Brain microvascular endothelial cell (primary cell): ENCODE results near the gene VGLL4.

Experiments used
- DNase-seq: peaks from one replicate; pipeline ENCODE4 v3.0.0-alpha.2; 2020
- H3K27ac ChIP-seq: fragments of 250-450 bp; sonication (Bioruptor Pico); 2 replicates; pipeline ENCODE4 v1.5.1; 2020; ENCODE audit warnings: mild to moderate bottlenecking, moderate library complexity
- H3K27me3 ChIP-seq: fragments of 250-450 bp; sonication (Bioruptor Pico); replicated peaks from 2 replicates; pipeline ENCODE4 v1.5.1; 2020; ENCODE audit warnings: mild to moderate bottlenecking
- H3K36me3 ChIP-seq: fragments of 250-450 bp; sonication (Bioruptor Pico); replicated peaks from 2 replicates; pipeline ENCODE4 v1.5.1; 2020; ENCODE audit warnings: mild to moderate bottlenecking
- H3K4me3 ChIP-seq: 2 replicates; pipeline ENCODE4 v1.5.1; 2011; ENCODE audit warnings: low read depth, mild to moderate bottlenecking, control low read depth, low read length, moderate library complexity
- CTCF ChIP-seq: IDR thresholded peaks from 2 replicates; pipeline ENCODE4 v1.5.1; 2011; ENCODE audit warnings: low read depth, mild to moderate bottlenecking, moderate library complexity, low read length, control low read depth, inconsistent platforms; ENCODE audit errors: missing control alignments
- in situ Hi-C: cut with HindIII; loops from 2 replicates; pipeline ENCODE4 v1.10.0; 2017; ENCODE audit warnings: low sequenced_read_pairs, low pct_ligation_motif_present

VGLL4 gene

GRCh38 chr3:11543948-11544387 is 99.7 kb downstream of the VGLL4 start:
- Histone ChIP-seq H3K27me3 (no peaks in the 10 kb centered on the region), H3K27ac (no peak overlapping the region), H3K36me3 (no peaks in the 10 kb centered on the region), H3K4me3 (no peak overlapping the region)
- in situ Hi-C loops: loop anchor here (25.0 kb wide), 1 partner anchor 157 kb away; no protein-coding TSS in a partner anchor
- no peak for DNase-seq
- no peak for TF ChIP-seq CTCF

DNA sequence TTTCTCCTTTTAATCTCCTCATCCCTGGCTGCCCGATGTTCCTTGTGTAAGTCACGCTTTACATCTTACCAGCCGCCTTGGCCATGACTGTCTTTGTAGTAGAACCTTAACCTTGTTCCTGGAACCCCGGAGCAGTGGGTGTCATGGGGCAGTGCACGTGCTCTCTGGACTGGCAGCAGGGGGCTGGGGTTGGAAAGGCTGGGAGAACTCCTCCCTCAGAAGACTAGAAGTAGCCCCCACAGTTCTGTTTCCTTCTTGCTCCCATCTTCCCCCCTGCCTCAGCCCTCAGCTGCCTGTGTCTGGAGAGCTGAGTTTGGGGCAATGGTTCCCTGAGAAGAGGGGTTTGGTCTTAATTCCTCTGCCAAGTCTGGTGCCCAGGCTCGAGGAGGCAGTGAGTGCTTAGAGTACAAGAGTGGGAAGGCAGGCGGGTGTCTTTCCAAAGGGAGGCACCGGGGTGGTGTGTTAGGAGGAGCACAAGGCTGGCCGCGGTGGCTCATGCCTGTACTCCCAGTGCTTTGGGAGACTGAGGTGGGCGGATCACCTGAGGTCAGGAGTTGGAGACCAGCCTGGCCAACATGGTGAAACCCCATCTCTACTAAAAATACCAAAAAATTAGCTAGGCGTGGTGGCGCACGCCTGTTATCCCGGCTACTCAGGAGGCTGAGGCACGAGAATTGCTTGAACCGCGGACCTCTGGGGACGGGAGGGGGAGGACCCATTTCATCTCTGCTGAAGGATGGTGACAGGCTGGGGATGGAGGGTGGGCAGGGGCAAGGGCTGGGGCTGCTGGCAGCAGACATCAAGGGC is 100.4 kb downstream of the VGLL4 start:
- Histone ChIP-seq H3K4me3 (no peak overlapping the region), H3K36me3 (no peaks in the 10 kb centered on the region), H3K27me3 (no peaks in the 10 kb centered on the region), H3K27ac (no peak overlapping the region)
- no peak for TF ChIP-seq CTCF
- in situ Hi-C loops: loop anchor here (25.0 kb wide), 1 partner anchor 156 kb away; no protein-coding TSS in a partner anchor
- DNase-seq: no peak

DNA sequence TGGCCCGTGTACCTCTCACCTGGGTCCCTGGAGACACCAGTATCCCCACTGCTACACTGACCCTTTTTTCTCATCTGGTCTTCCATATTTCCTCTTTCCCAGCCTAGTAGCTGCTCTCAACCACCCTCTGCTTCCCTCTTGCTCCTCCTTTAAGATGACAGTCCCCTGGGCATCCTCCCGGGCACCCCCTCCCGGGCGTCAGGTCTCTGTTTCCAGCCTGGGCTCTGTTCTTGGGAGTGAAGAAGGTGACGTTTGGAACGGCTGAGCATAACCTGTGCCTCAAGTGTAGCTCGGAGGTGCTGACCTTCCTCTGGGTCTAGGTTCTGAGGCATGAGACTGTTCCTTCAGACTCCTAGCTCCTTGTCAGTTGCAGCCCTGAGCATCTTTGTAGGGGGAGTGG is 101.2 kb downstream of the VGLL4 start:
- no peak for DNase-seq
- no peak for TF ChIP-seq CTCF
- Histone ChIP-seq H3K4me3 (no peak overlapping the region), H3K36me3 (no peaks in the 10 kb centered on the region), H3K27ac (no peak overlapping the region), H3K27me3 (no peaks in the 10 kb centered on the region)
- in situ Hi-C loops: loop anchor here (25.0 kb wide), 1 partner anchor 155 kb away; no protein-coding TSS in a partner anchor

DNA sequence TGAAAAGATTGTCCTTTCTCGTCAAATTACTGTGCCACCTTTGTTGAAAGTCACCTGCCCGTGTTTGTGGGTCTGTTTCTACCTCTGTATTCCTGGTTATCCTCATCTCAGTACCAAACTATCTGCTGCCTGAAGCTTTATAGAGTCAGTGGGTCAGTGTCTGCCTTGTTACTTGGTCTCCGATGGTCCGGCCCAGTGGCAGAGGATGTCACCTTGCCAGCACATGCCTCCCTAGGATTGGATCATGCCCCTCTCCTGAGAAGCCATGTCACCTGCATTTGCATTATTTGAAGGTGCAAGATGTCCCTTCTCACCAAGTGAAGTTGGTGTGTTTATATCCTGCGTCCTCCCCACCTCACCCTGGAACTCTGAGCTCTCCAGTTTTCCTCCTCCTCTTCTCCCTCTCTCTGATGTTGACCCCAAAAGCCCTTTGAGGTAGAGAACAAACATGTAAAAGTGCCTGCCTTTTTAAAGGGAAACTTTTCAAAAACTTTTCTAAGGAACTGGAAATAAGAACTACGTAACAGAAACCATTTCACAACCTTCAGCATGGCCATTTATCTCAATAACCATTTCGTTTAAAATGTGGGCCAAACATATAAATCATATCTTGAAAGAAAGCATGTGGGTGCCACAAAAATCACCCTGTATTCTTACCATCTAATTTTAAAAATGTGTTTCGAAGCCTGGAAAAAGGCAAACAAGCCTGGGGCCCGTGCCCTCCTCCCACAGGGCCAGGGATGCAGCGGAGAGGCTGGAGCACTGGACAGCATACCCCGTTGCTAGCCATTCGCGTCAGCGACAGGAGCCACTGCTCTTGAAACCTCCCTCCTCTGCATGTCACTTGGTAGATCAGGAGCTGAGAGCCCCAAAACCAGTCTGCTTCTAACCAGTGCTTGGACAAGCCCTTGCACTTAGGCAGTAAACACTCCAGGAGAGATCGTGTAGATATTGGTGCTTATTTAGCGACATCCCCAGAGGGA is 102.1 kb downstream of the VGLL4 start:
- H3K36me3 ChIP-seq: no peaks in the 10 kb centered on the region
- in situ Hi-C loops: loop anchor here (25.0 kb wide), 1 partner anchor 154 kb away; no protein-coding TSS in a partner anchor
- no peak overlapping the region for H3K27ac ChIP-seq
- H3K27me3 ChIP-seq: no peaks in the 10 kb centered on the region
- no peak for TF ChIP-seq CTCF
- no peak overlapping the region for H3K4me3 ChIP-seq
- DNase-seq: no peak

- no peaks in the 10 kb centered on the region for H3K36me3 ChIP-seq
- H3K27me3 ChIP-seq: no peaks in the 10 kb centered on the region
- no peak overlapping the region for H3K27ac ChIP-seq
- TF ChIP-seq CTCF: no peak
- in situ Hi-C loops: loop anchor here (25.0 kb wide), 1 partner anchor 152 kb away; no protein-coding TSS in a partner anchor
- no peak for DNase-seq
- H3K4me3 ChIP-seq: no peak overlapping the region
These were observed 104.0 kb downstream of the VGLL4 start for GRCh38 chr3:11539677-11540076.
